GM18526 (cell line): Measurements from ENCODE around the gene CCNA2.

Experiments
- POLR2A ChIP-seq: IDR thresholded peaks from 3 replicates; pipeline ENCODE4 v1.6.1; 2011; ENCODE audit not compliant: insufficient read length; ENCODE audit errors: extremely low read depth

Gene CCNA2

DNA sequence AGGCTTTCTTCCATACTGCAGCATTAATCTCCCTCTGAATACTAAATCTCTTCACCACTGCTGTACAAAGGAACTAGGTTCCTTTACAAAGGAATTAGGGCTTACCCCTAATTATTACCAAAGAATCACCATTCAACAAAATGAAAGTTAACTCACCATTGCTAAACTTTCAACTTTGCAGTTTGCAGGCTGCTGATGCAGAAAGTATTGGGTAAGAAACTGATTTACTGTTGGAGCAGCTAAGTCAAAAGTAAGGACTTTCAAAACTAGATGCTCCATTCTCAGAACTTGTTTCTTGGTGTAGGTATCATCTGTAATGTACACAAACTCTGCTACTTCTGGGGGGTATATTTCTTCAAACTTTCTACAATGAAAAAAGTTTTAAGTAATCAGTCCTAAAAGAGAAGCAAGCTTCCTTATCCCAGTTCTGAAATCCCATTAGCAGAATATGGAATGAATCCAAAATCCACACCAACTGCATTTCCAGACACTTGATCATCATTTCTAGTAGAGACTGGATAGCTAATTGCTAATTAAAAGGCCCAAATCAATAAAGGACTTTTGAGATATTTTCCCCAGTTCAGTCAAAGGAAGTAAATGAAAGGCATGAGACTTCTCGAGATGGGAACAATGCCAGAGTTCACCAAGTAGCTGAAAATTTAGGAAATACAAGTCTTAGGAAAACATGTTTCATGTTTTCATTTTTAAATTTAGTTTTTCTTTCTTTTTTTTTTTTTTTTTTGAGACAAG lies 4.3 kb downstream of the CCNA2 start:
- no peak for TF ChIP-seq POLR2A

- TF ChIP-seq POLR2A = no peak
These were observed 5.5 kb downstream of the CCNA2 start for GRCh38 chr4:121818215-121818614.

- TF ChIP-seq POLR2A = no peak
These were observed 6.0 kb downstream of the CCNA2 start for GRCh38 chr4:121817701-121818100.

DNA sequence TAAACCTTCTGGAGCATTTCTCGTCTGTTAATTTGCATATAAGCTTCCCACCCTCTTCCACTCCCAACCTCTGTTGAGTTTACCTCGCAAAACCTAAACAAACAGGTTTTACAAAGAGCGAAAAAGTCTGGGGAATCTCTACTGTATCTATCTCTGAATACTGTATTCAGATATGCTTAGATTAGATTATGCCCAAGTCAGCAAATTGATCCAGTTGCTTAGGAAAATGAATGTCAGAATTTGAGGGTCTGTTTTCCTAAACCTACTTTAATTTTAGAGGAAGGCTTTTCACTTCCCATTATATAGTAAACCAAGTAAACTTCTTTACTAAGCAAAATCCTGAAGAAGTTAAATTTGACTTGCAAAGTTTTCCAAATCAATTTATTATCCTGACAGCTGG lies 6.7 kb downstream of the CCNA2 start:
- TF ChIP-seq POLR2A = no peak

DNA sequence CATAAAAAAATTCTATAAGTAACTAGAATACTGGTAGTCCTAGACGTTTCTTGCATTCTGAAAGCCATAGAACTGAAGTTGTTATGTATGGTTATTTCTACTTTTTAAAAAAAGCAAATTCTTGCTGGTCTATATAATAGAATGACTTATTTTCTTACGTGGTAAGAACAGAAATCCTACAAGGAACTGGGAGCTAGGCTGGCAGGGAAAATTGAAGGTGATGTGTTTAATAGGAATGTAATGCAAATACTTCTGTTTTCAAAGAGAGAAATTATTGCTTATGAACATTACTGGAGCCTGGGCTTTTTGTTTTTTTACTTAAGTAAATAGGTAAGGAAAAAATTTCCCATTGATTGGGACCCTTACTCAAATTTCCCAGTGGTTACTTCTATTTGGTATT lies 8.9 kb downstream of the CCNA2 start:
- TF ChIP-seq POLR2A = no peak

DNA sequence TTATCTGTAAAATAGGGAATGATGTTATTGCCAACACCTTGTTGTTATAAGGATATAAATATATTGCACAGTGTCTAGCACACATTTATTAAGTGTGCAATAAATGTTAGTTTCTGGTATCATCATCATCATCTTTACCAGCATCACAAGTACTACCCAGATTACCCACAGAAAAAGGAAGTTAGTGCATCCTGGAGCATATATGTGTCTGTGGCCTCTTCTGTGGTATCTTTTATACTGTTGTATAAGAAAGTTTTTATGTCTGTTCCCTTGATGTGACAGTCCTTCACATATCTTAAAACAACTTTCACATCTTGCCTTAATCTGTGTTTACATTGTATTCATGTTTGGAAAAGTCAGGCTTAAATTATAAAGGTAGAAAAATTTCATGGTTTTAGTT lies 12.6 kb downstream of the CCNA2 start:
- no peak for TF ChIP-seq POLR2A

DNA sequence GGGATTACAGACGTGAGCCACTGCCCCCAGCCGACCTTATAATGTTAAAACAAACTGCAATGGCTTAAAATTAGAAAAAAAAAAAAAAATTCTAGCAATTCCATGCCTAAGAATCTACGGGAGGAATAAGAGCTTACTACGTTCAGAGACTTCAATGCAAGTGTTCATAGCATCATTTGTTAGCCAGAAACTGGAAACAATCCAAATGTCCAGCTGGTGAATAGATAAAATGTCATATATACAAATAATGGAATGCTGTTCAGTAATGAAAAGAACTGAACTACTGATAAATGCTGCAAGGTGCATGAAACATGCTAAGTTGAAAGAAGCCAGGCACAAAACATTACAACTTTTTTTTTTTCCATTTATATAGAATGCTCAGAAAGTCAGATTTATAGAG lies 17.3 kb downstream of the CCNA2 start:
- no peak for TF ChIP-seq POLR2A

DNA sequence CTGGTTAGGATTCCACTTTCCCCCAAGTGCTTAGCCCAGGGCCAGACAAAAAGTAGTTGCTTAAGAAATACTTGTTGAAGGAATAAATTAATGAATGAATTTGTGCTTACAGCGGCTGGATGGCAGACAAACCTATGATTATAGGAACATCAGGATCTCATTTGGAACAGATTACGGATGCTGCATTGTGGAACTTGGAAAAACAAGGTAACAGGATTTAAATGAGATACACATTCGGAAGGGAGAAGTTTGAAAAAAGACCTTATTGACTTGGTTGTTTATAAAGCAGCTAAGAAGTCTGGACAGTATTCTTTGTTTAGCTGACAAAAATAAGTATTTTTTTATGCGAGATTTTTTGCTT lies 22.0 kb downstream of the CCNA2 start:
- no peak for TF ChIP-seq POLR2A

- TF ChIP-seq POLR2A = peak; percentile 61
These were observed 22.5 kb downstream of the CCNA2 start, which contains the start of gene EXOSC9 for GRCh38 chr4:121800961-121801714. EXOSC9 (plus strand) TSS chr4:121801323; CDS start chr4:121801425, 102 bp downstream.

- TF ChIP-seq POLR2A = no peak
These were observed 23.1 kb downstream of the CCNA2 start for GRCh38 chr4:121800638-121800960.

- TF ChIP-seq POLR2A = no peak
These were observed 23.7 kb downstream of the CCNA2 start for GRCh38 chr4:121799867-121800501.

DNA sequence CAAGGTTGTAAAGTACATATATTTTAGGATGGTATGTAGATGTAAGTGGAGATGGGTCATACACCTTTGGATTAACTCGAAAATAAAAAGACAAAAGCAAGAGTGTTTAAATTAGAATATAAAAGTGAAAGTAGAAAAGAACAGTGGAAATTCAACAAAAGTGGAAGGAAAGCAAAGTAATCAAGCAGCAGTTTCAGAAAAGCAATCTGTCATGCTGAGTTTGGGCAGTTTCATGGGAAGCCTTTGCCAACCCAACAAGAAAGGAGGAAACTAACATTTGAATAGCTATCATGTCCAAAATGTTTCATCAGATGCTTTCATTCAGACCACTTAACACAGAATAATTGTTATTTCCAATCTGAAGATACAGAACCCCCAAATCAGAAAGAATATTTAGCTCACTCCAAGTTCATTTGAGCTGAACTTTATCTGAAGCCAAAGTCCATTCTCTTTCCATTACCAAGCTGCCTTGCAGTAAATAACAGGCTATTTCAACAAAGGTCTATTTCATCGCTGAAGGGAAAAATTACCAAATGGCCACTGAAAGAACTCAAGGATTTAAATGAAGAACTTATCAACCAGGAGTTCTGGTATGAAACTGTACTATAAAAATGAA lies 24.4 kb downstream of the CCNA2 start:
- no peak for TF ChIP-seq POLR2A

- no peak for TF ChIP-seq POLR2A
These were observed 27.4 kb downstream of the CCNA2 start for GRCh38 chr4:121796283-121796682.

DNA sequence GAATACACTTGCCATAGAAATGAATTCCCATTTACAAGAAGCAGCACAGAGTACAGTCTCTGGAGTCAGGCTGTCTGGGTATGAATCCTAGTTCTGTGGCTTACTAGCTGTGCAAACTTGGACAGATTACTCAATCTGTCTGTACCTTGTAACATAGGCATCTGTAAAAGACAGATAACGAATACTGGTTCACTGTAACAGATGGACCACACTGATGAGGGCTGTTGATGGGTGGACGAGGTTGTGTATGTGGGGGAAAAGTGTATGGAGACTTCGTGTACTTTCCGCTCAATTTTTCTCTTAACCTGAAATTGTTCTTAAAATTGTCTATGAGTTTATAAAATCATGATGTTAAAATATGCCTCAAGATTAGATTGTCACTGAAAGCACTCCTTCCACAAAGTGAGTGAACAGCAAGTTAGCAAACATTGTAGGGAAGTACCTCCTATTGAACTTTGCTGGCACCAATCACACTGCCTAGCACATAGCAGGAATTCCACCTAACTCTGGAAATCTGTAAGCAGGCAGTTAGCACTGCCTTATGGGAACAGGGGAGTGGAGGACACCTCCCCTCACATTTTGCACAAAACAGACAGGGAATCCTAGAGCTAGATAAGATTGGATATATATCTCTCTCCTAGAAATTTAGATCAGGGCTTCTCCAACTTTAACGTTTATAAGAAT lies 29.0 kb downstream of the CCNA2 start:
- no peak for TF ChIP-seq POLR2A

DNA sequence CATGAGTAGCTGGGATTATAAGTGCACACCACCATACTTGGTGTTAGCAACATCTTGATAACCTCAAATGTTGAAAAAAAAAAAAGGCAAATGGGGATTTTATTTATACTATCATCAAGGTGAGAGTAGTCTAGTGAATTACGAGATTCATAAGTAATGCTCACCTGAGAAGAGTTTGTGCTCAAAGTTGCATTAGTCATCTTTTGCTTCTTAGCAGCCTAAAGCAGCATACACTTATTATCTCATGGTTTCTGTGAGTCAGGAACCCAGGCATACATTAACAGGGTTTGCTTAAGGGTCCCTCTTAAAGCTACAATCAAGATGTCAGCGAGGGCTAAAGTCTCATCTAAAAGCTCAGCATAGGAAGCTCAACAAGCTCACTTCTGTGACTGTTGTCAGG lies 30.7 kb downstream of the CCNA2 start:
- TF ChIP-seq POLR2A = no peak
